ENCODE results near the gene UNC13B. TPM values are rescaled to one million over a fixed set of nuclear protein-coding genes. Genes with fewer than 3 reads are reported as not detected.
"Not testable (repeated sequence)": the region's sequence is repeated elsewhere in the genome, so short reads cannot be mapped to it uniquely, and the experiment has no call there.

UNC13B gene
- total and polyA plus RNA-seq, 5 donors from 2014 or later: 0.14 to 0.96 (median 0.20) TPM; not detected in 2

DNA sequence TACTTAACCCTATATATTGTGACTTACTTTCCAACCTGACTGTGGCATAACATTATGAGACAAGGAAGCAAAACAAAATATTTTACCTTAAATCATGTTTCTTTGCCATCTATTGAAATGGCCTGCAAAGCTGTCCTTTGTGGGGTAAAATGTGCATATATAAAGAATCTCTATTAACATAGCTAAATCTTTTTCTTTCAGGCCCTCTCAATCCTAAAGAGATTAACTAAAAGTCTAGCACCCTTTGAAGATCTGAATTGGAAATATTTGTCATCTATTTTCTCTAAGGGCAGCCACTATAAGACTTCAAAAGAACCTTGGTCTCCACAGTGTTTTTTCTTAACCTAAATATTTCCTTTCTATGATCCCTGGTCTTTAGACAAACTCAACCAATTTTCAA, 5.0 kb upstream of the UNC13B start:
- Mint-ChIP-seq H3K27ac (no peak overlapping the region), H3K9me3 (peaks cover 0 to 2% (median 0%) of the 10 kb centered on the region in 7 donors), H3K4me3 (no peak overlapping the region), H3K36me3 (no peaks in the 10 kb centered on the region), H3K4me1 (peaks cover 0 to 10% (median 6%) of the 10 kb centered on the region in 4 donors), H3K27me3 (peaks cover 8% of the 10 kb centered on the region)
- no peaks in the 10 kb centered on the region for H3K9me3 ChIP-seq (ENCODE audit: control insufficient read depth in 2 of 2, low read length in 2 of 2)
- H3K36me3 ChIP-seq (ENCODE audit: control insufficient read depth, insufficient read depth, low read length): no peaks in the 10 kb centered on the region
- ATAC-seq (ENCODE audit: low read depth in 2 of 2) (no peak), DNase-seq (no peak)
- H3K27me3 ChIP-seq (ENCODE audit: control insufficient read depth, insufficient read depth, low read length): peaks cover 3% of the 10 kb centered on the region
- peaks cover 5% of the 10 kb centered on the region for H3K4me1 ChIP-seq (ENCODE audit: control insufficient read depth, insufficient read depth, low read length, poor library complexity, severe bottlenecking)
- H3K4me3 ChIP-seq (ENCODE audit: low read depth, low read length): no peak overlapping the region
- no peak overlapping the region for H3K27ac ChIP-seq (ENCODE audit: insufficient read depth, low read length, poor library complexity, severe bottlenecking)

DNA sequence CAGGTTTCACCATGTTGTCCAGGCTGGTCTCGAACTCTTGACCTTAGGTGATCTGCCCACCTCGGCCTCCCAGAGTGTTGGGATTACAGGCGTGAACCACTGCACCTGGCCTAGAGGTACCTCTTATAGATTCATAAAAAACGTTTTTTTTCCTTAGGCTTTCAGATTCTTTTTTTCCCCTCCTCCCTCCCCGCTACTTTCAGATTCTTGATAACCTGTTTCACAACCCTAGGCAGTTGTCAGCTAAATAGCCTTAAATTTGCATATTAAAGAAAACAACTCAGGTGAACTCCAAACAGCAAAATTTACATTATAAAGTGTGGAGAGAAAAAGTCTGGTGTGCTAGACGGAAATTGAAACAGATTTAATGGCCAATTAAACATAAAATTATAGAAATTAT, 4.0 kb upstream of the UNC13B start:
- not testable (repeated sequence) for DNase-seq; H3K36me3 ChIP-seq (ENCODE audit: control insufficient read depth, insufficient read depth, low read length); H3K36me3 Mint-ChIP-seq; H3K9me3 Mint-ChIP-seq; H3K4me3 Mint-ChIP-seq; ATAC-seq (ENCODE audit: low read depth in 2 of 2); H3K27me3 Mint-ChIP-seq; H3K9me3 ChIP-seq (ENCODE audit: control insufficient read depth in 2 of 2, low read length in 2 of 2); H3K4me3 ChIP-seq (ENCODE audit: low read depth, low read length); H3K27ac ChIP-seq (ENCODE audit: insufficient read depth, low read length, poor library complexity, severe bottlenecking); H3K27ac Mint-ChIP-seq; H3K27me3 ChIP-seq (ENCODE audit: control insufficient read depth, insufficient read depth, low read length)
- H3K4me1 ChIP-seq (ENCODE audit: control insufficient read depth, insufficient read depth, low read length, poor library complexity, severe bottlenecking): peaks cover 10% of the 10 kb centered on the region
- peaks cover 0 to 16% (median 8%) of the 10 kb centered on the region in 4 donors for H3K4me1 Mint-ChIP-seq

DNA sequence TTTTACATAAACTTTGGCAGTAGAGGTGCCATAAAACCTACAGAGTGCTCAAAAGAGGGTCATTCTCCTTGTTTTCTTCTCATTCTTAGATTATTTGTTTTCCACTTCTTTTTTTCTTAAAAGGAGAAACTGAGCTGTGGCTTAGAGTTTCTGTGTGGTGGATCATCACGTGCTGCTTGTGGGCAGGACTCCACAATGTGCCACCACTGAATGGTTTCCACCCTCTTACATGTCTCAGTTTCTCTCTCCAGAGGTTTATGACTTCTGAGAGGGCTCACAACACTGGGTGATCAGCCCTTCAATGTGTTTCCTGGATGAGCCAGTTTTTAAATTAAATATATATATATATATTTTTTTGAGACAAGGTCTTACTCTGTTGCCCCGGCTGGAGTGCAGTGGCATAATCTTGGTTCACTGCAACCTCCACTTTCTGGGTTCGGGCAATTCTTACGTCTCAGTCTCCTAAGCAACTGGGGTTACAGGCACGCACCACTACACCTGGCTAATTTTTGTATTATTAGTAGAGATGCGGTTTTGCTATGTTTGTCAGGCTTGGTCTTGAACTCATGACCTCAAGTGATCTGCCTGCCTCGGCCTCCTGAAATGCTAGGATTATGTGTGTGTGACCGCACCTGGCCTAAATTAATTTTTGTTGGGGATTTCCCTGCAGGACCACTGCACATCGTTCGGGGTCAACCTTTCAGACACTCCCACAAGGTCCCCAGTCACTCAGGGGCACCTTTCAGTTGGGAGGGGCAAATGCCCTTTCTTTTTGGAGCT, 3.1 kb upstream of the UNC13B start:
- Mint-ChIP-seq H3K4me1 (peaks cover 0 to 18% (median 9%) of the 10 kb centered on the region in 4 donors), H3K27ac (no peak overlapping the region), H3K4me3 (peak overlapping the region in 1 of 4 donors; percentile 35), H3K36me3 (no peaks in the 10 kb centered on the region), H3K27me3 (peaks cover 16% of the 10 kb centered on the region), H3K9me3 (peaks cover 0 to 2% (median 0%) of the 10 kb centered on the region in 7 donors)
- Histone ChIP-seq H3K4me1 (ENCODE audit: control insufficient read depth, insufficient read depth, low read length, poor library complexity, severe bottlenecking) (peaks cover 10% of the 10 kb centered on the region), H3K27ac (ENCODE audit: insufficient read depth, low read length, poor library complexity, severe bottlenecking) (no peak overlapping the region), H3K9me3 (ENCODE audit: control insufficient read depth in 2 of 2, low read length in 2 of 2) (no peaks in the 10 kb centered on the region), H3K36me3 (ENCODE audit: control insufficient read depth, insufficient read depth, low read length) (no peaks in the 10 kb centered on the region), H3K4me3 (ENCODE audit: low read depth, low read length) (no peak overlapping the region), H3K27me3 (ENCODE audit: control insufficient read depth, insufficient read depth, low read length) (peaks cover 15% of the 10 kb centered on the region)
- ATAC-seq (ENCODE audit: low read depth in 2 of 2) (no peak), DNase-seq (no peak)

DNA sequence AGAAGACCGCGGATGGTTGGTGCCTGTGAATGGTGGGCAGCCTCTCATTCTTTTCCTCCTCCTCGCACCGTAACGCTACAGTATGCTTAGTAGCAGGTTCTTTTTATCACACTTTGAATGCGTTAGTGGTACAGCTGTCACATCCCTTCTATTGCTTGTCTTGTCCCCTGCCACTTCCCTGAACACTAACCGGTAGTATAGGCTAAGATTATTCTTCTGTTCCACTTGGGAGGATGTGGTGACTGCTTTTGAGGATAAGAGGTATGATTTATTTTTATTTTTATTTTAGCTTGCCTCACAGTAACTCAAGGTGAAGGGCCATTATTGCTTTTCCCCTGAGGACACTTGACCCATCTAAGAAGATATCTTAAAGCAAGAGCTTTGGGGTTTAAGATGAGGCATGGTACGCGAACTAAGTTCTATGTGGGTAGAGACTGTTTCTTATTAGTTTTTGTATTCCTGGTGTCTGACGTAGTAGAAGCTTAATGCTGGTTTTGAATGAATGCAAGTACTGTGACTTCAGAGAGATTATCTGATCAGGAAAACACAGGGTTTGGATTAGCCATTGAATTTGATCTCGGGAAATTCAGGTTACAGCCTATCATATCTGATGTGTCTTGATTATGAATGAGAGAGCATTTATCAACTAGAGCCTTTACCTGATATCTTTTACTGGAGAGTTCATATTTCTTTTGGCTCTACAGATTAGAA, 951 bp downstream of the UNC13B start:
- peak overlapping the region; percentile 53 to 93 (median 88) for H3K4me3 Mint-ChIP-seq
- H3K4me1 Mint-ChIP-seq: peaks cover 0 to 18% (median 9%) of the 10 kb centered on the region in 4 donors
- DNase-seq: peak in 2 of 3 donors; percentile 1 to 11
- Histone ChIP-seq H3K27me3 (ENCODE audit: control insufficient read depth, insufficient read depth, low read length) (peaks cover 19% of the 10 kb centered on the region), H3K4me3 (ENCODE audit: low read depth, low read length) (peak overlapping the region; percentile 68), H3K27ac (ENCODE audit: insufficient read depth, low read length, poor library complexity, severe bottlenecking) (no peak overlapping the region), H3K36me3 (ENCODE audit: control insufficient read depth, insufficient read depth, low read length) (no peaks in the 10 kb centered on the region), H3K9me3 (ENCODE audit: control insufficient read depth in 2 of 2, low read length in 2 of 2) (no peaks in the 10 kb centered on the region), H3K4me1 (ENCODE audit: control insufficient read depth, insufficient read depth, low read length, poor library complexity, severe bottlenecking) (peaks cover 10% of the 10 kb centered on the region)
- H3K9me3 Mint-ChIP-seq: peaks cover 0 to 2% (median 0%) of the 10 kb centered on the region in 7 donors
- peak overlapping the region in 2 of 3 donors; percentile 77 to 87 for H3K27ac Mint-ChIP-seq
- peak; percentile 25 to 26 for ATAC-seq (ENCODE audit: low read depth in 2 of 2)
- H3K27me3 Mint-ChIP-seq: peaks cover 20% of the 10 kb centered on the region
- H3K36me3 Mint-ChIP-seq: no peaks in the 10 kb centered on the region

DNA sequence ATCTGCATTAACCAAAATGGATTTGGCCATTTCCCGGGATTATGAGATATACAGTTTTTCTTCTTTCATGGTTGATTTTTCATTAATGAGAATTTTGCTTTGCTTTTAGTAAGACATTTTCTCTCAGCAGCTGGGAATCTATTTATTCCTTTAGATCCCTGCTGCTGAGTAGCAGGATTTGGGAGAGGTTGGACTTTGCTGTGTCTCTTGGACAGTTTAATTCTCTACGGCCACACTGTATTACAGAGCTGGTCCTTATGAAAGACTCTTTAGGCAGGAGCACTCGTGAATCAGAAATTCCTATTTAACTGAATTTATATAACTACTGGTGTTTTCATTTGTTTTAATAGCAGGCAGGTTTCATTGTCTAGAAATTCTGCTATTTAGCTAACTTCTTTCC, 1.6 kb downstream of the UNC13B start:
- peak overlapping the region in 2 of 4 donors; percentile 0 to 84 for H3K4me3 Mint-ChIP-seq

DNA sequence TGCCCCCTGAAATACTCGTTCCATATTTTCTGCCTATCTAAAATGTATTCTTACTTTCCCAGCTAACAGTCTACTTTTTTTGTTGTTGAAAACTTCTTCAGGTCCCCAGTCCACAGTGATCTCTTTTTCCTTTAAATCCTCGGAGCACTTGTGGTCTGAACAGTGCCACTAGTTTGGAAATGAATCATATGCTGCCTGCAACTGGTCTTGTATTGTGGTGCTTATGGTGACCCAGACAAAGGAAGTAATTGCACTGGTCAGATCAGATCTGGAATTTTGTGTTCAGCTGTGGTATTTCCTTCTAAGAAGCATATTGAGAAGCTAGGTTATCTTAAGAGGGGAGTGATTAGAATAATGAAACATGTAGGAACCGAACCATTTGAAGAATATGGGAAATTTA, 2.9 kb downstream of the UNC13B start:
- no peak overlapping the region for H3K27ac ChIP-seq (ENCODE audit: insufficient read depth, low read length, poor library complexity, severe bottlenecking)
- H3K4me1 Mint-ChIP-seq: peaks cover 0 to 14% (median 6%) of the 10 kb centered on the region in 4 donors
- peaks cover 19% of the 10 kb centered on the region for H3K27me3 Mint-ChIP-seq
- H3K4me3 Mint-ChIP-seq: peak overlapping the region in 1 of 4 donors; percentile 0
- no peaks in the 10 kb centered on the region for H3K36me3 Mint-ChIP-seq
- H3K36me3 ChIP-seq (ENCODE audit: control insufficient read depth, insufficient read depth, low read length): no peaks in the 10 kb centered on the region
- no peak for DNase-seq
- no peak overlapping the region for H3K4me3 ChIP-seq (ENCODE audit: low read depth, low read length)
- peaks cover 0 to 2% (median 0%) of the 10 kb centered on the region in 7 donors for H3K9me3 Mint-ChIP-seq
- peaks cover 10% of the 10 kb centered on the region for H3K4me1 ChIP-seq (ENCODE audit: control insufficient read depth, insufficient read depth, low read length, poor library complexity, severe bottlenecking)
- H3K27me3 ChIP-seq (ENCODE audit: control insufficient read depth, insufficient read depth, low read length): peaks cover 21% of the 10 kb centered on the region
- ATAC-seq (ENCODE audit: low read depth in 2 of 2): no peak
- H3K27ac Mint-ChIP-seq: no peak overlapping the region
- no peaks in the 10 kb centered on the region for H3K9me3 ChIP-seq (ENCODE audit: control insufficient read depth in 2 of 2, low read length in 2 of 2)

More for the DNA sequence above, 1.6 kb downstream of the UNC13B start:
- H3K9me3 ChIP-seq (ENCODE audit: control insufficient read depth in 2 of 2, low read length in 2 of 2): no peaks in the 10 kb centered on the region
- no peak overlapping the region for H3K27ac ChIP-seq (ENCODE audit: insufficient read depth, low read length, poor library complexity, severe bottlenecking)
- no peak for DNase-seq
- H3K27me3 ChIP-seq (ENCODE audit: control insufficient read depth, insufficient read depth, low read length): peaks cover 19% of the 10 kb centered on the region
- peaks cover 20% of the 10 kb centered on the region for H3K27me3 Mint-ChIP-seq
- H3K4me3 ChIP-seq (ENCODE audit: low read depth, low read length): no peak overlapping the region
- no peaks in the 10 kb centered on the region for H3K36me3 Mint-ChIP-seq
- no peak overlapping the region for H3K27ac Mint-ChIP-seq
- peaks cover 0 to 2% (median 0%) of the 10 kb centered on the region in 7 donors for H3K9me3 Mint-ChIP-seq
- H3K36me3 ChIP-seq (ENCODE audit: control insufficient read depth, insufficient read depth, low read length): no peaks in the 10 kb centered on the region
- peaks cover 0 to 18% (median 8%) of the 10 kb centered on the region in 4 donors for H3K4me1 Mint-ChIP-seq
- H3K4me1 ChIP-seq (ENCODE audit: control insufficient read depth, insufficient read depth, low read length, poor library complexity, severe bottlenecking): peaks cover 10% of the 10 kb centered on the region
- no peak for ATAC-seq (ENCODE audit: low read depth in 2 of 2)

DNA sequence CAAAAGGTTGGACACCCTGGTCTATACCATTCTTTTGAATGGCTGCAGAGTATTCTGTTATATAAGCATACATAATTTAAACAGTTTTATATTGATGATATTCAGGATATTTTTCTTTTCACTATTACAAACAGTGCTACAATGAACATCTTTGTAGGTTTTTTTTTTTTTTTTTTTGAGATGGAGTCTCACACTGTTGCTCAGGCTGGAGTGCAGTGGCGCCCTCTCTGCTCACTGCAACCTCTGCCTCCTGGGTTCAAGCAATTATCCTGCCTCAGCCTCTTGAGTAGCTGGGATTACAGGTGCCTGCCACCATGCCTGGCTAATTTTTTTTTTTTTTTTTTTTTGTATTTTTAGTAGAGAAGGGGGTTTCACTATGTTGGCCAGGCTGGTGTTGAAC, 5.6 kb downstream of the UNC13B start:
- not testable (repeated sequence) for H3K4me3 Mint-ChIP-seq; H3K4me3 ChIP-seq (ENCODE audit: low read depth, low read length); H3K4me1 Mint-ChIP-seq; H3K4me1 ChIP-seq (ENCODE audit: control insufficient read depth, insufficient read depth, low read length, poor library complexity, severe bottlenecking); H3K9me3 Mint-ChIP-seq; DNase-seq; H3K36me3 ChIP-seq (ENCODE audit: control insufficient read depth, insufficient read depth, low read length); H3K9me3 ChIP-seq (ENCODE audit: control insufficient read depth in 2 of 2, low read length in 2 of 2); ATAC-seq (ENCODE audit: low read depth in 2 of 2); H3K36me3 Mint-ChIP-seq; H3K27ac Mint-ChIP-seq; H3K27ac ChIP-seq (ENCODE audit: insufficient read depth, low read length, poor library complexity, severe bottlenecking)
- peaks cover 16% of the 10 kb centered on the region for H3K27me3 ChIP-seq (ENCODE audit: control insufficient read depth, insufficient read depth, low read length)
- peaks cover 12% of the 10 kb centered on the region for H3K27me3 Mint-ChIP-seq

Data from CD4-positive, CD25-positive, alpha-beta regulatory T cell (primary cell).